GM23338 (cell line): ENCODE data around the gene DOCK4. TPM values are rescaled to one million over a fixed set of nuclear protein-coding genes. Genes with fewer than 3 reads are reported as not detected.

Experiments used
- ATAC-seq: fragments of 200-7000 bp; cut with Tn5 transposase; 3 replicates; pipeline ENCODE4 v1.9.1; 2020
- DNase-seq: peaks from one replicate; pipeline ENCODE4 v3.0.0-alpha.2; 2015; ENCODE audit warnings: low spot score
- H2AFZ ChIP-seq: fragments of 200-600 bp; sonication (generic); 2 replicates; pipeline ENCODE4 v1.8.0; 2016; ENCODE audit warnings: antibody characterized with exemption, mild to moderate bottlenecking, moderate library complexity
- H3F3A ChIP-seq: fragments of 200-600 bp; sonication (generic); replicated peaks from 2 replicates; pipeline ENCODE4 v1.8.0; 2017; ENCODE audit warnings: antibody characterized with exemption, mixed run types, low read depth
- H3K27ac ChIP-seq: fragments of 200-600 bp; sonication (generic); 2 replicates; pipeline ENCODE4 v1.6.1; 2016; ENCODE audit warnings: low read depth
- H3K27me3 ChIP-seq: fragments of 200-600 bp; sonication (generic); 2 replicates; pipeline ENCODE4 v1.8.0; 2016; ENCODE audit warnings: mild to moderate bottlenecking, mixed run types, moderate library complexity; ENCODE audit not compliant: insufficient read depth
- H3K36me3 ChIP-seq: fragments of 200-600 bp; sonication (generic); 2 replicates; pipeline ENCODE4 v1.8.0; 2016; ENCODE audit warnings: mild to moderate bottlenecking; ENCODE audit not compliant: insufficient read depth
- H3K4me1 ChIP-seq: fragments of 200-600 bp; sonication (generic); 2 replicates; pipeline ENCODE4 v1.8.0; 2016; ENCODE audit warnings: mild to moderate bottlenecking, moderate library complexity; ENCODE audit not compliant: insufficient read depth
- H3K4me2 ChIP-seq: fragments of 200-600 bp; sonication (generic); 2 replicates; pipeline ENCODE4 v1.7.1; 2017; ENCODE audit warnings: mixed run types
- H3K4me3 ChIP-seq: fragments of 200-600 bp; sonication (generic); 2 replicates; pipeline ENCODE4 v1.6.1; 2016; ENCODE audit warnings: mixed run types
- H3K79me2 ChIP-seq: fragments of 200-600 bp; sonication (generic); replicated peaks from 2 replicates; pipeline ENCODE4 v1.8.0; 2017; ENCODE audit warnings: mild to moderate bottlenecking; ENCODE audit not compliant: insufficient read depth
- H3K9me2 ChIP-seq: fragments of 200-600 bp; sonication (generic); 2 replicates; pipeline ENCODE4 v1.8.0; 2017; ENCODE audit not compliant: insufficient read depth
- H4K20me1 ChIP-seq: fragments of 200-600 bp; sonication (generic); replicated peaks from 2 replicates; pipeline ENCODE4 v1.8.0; 2017; ENCODE audit warnings: mild to moderate bottlenecking; ENCODE audit not compliant: insufficient read depth
- H3K27ac Mint-ChIP-seq: 2 replicates; pipeline ENCODE4 v1.8.0; 2020; ENCODE audit warnings: inconsistent platforms, mild to moderate bottlenecking, moderate library complexity, mixed read lengths
- H3K27me3 Mint-ChIP-seq: 3 replicates; pipeline ENCODE4 v1.8.0; 2022; ENCODE audit warnings: low read depth, mild to moderate bottlenecking, moderate library complexity, mixed read lengths, inconsistent platforms; ENCODE audit not compliant: insufficient read depth, poor library complexity
- H3K36me3 Mint-ChIP-seq: 3 replicates; pipeline ENCODE4 v1.8.0; 2021; ENCODE audit warnings: low read depth, mild to moderate bottlenecking, inconsistent platforms, moderate library complexity, mixed read lengths
- H3K4me1 Mint-ChIP-seq: 3 replicates; pipeline ENCODE4 v1.8.0; 2020; ENCODE audit warnings: mild to moderate bottlenecking, inconsistent platforms, mixed read lengths
- H3K4me3 Mint-ChIP-seq: 3 replicates; pipeline ENCODE4 v1.8.0; 2021; ENCODE audit warnings: moderate library complexity, mild to moderate bottlenecking, inconsistent platforms, mixed read lengths
- H3K9me3 Mint-ChIP-seq: 3 replicates; pipeline ENCODE4 v1.8.0; 2020; ENCODE audit warnings: moderate library complexity, mild to moderate bottlenecking, inconsistent platforms, mixed read lengths
- EZH2 ChIP-seq: fragments of 200-600 bp; sonication (generic); IDR thresholded peaks from one replicate; pipeline ENCODE4 v1.8.0; 2017; ENCODE audit warnings: antibody characterized with exemption, mild to moderate bottlenecking, low read depth; ENCODE audit not compliant: unreplicated experiment
- EZH2phosphoT487 ChIP-seq: fragments of 200-600 bp; sonication (generic); IDR thresholded peaks from one replicate; pipeline ENCODE4 v1.8.1; 2018; ENCODE audit warnings: antibody characterized with exemption; ENCODE audit not compliant: unreplicated experiment
- NANOG ChIP-seq: IDR thresholded peaks from 2 replicates; pipeline ENCODE4 v1.6.1; 2016; ENCODE audit warnings: antibody characterized with exemption, borderline replicate concordance
- POLR2AphosphoS5 ChIP-seq: IDR thresholded peaks from 2 replicates; pipeline ENCODE4 v1.6.1; 2016; ENCODE audit warnings: antibody characterized with exemption, low read depth
- STAT1 ChIP-seq: IDR thresholded peaks from one replicate; pipeline ENCODE4 v1.6.1; 2016; ENCODE audit warnings: antibody characterized with exemption; ENCODE audit not compliant: unreplicated experiment
- ZNF114 ChIP-seq: fragments of 250-450 bp; sonication (Bioruptor Pico); IDR thresholded peaks from 2 replicates; pipeline ENCODE4 v1.5.0; 2020; ENCODE audit warnings: mild to moderate bottlenecking, moderate library complexity
- ZNF331 ChIP-seq: fragments of 250-450 bp; sonication (Bioruptor Pico); IDR thresholded peaks from 2 replicates; pipeline ENCODE4 v1.5.0; 2020; ENCODE audit warnings: low read depth, mild to moderate bottlenecking, moderate library complexity
- ZNF462 ChIP-seq: fragments of 250-450 bp; sonication (Bioruptor Pico); IDR thresholded peaks from 2 replicates; pipeline ENCODE4 v1.5.0; 2020; ENCODE audit warnings: mild to moderate bottlenecking, moderate library complexity
- polyA plus RNA-seq: library from polyadenylated mRNA; unstranded; fragments of >200 nt; fragmentation: Nextera tagmentation; extraction: Ambion mirVana; gene quantifications from 2 replicates; pipeline ENCODE4 v1.2.1, GENCODE V29; 2016
- total RNA-seq: library from RNA; depleted of rRNA; stranded (reverse); fragments of >200 nt; shearing (Covaris generic); gene quantifications from 2 replicates; pipeline ENCODE4 v1.2.3, GENCODE V29; 2014
- TF ChIP-seq, protein P1 (sequence below): IDR thresholded peaks from 2 replicates; pipeline ENCODE4 v1.6.1; 2016; ENCODE audit warnings: antibody characterized with exemption
- TF ChIP-seq, protein P2 (sequence below), 2 experiments: fragments of 200-600 bp in 1 of 2; sonication (generic) in 1 of 2; conservative IDR thresholded peaks; 2 replicates each; pipeline versions ENCODE4 v1.5.1 to v1.6.1; 2016 to 2017; ENCODE audit warnings: antibody characterized with exemption in 2 of 2, low read depth in 2 of 2, mild to moderate bottlenecking in 2 of 2, moderate library complexity in 1 of 2

DOCK4 gene
- total and polyA plus RNA-seq, 2 experiments from 2014 or later: 6.3 to 33.8 TPM

DNA sequence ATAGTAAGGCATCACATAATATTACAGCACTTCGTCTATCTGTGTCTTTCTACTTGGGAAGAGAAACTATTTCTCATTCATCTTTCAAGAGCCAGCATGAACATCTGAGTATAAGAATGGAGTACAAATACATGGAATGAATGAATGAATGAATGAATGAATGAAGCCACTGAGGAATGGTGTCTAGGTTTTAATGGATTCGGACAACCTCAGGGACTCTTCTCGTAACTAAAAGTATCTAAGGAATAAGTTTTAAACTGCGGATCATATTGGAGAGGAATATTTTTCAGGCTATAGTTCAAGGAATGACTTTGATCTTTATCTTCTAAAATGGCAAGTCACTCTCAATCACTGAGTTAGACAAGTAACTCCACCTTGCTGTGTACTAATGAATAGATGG is 199.0 kb downstream of the DOCK4 start (continued):
- TF ChIP-seq, protein P1, sequence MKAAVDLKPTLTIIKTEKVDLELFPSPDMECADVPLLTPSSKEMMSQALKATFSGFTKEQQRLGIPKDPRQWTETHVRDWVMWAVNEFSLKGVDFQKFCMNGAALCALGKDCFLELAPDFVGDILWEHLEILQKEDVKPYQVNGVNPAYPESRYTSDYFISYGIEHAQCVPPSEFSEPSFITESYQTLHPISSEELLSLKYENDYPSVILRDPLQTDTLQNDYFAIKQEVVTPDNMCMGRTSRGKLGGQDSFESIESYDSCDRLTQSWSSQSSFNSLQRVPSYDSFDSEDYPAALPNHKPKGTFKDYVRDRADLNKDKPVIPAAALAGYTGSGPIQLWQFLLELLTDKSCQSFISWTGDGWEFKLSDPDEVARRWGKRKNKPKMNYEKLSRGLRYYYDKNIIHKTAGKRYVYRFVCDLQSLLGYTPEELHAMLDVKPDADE: no peak
- TF ChIP-seq POLR2AphosphoS5: no peak
- TF ChIP-seq, protein P2, sequence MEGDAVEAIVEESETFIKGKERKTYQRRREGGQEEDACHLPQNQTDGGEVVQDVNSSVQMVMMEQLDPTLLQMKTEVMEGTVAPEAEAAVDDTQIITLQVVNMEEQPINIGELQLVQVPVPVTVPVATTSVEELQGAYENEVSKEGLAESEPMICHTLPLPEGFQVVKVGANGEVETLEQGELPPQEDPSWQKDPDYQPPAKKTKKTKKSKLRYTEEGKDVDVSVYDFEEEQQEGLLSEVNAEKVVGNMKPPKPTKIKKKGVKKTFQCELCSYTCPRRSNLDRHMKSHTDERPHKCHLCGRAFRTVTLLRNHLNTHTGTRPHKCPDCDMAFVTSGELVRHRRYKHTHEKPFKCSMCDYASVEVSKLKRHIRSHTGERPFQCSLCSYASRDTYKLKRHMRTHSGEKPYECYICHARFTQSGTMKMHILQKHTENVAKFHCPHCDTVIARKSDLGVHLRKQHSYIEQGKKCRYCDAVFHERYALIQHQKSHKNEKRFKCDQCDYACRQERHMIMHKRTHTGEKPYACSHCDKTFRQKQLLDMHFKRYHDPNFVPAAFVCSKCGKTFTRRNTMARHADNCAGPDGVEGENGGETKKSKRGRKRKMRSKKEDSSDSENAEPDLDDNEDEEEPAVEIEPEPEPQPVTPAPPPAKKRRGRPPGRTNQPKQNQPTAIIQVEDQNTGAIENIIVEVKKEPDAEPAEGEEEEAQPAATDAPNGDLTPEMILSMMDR (conservative IDR thresholded peaks at IDR 0.05; ENCODE audit: low read depth in 2 of 2): no peak
- TF ChIP-seq STAT1: no peak
- TF ChIP-seq EZH2phosphoT487: no peak

DNA sequence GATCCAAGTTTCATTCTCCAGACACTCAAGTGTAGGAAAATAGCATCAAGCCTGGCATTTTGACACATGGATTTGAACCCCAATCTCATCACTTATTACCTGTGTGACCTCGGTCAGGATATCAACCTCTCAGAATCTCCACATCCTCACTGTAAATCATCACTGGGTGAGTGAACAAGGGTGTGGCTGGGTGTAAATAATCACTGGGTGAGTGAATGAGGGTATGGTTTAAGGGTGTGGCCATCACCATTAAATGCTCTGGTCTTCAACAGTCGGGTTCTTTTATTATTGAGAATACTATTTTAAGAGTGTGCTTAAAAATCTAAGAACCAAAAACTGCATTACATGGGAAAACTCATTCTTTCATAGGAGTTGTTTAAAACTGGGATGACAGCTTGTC is 200.1 kb downstream of the DOCK4 start:
- Histone ChIP-seq H4K20me1 (no peaks in the 10 kb centered on the region), H3K36me3 (no peaks in the 10 kb centered on the region), H3K79me2 (no peaks in the 10 kb centered on the region; the same call in none of the 2 replicates), H3K4me3 (no peak overlapping the region), H3K4me2 (no peak overlapping the region), H3K27me3 (no peaks in the 10 kb centered on the region), H3F3A (no peaks in the 10 kb centered on the region), H3K9me2 (no peaks in the 10 kb centered on the region), H2AFZ (no peak overlapping the region), H3K27ac (no peak overlapping the region), H3K4me1 (no peaks in the 10 kb centered on the region)
- H3K27me3 Mint-ChIP-seq: no peaks in the 10 kb centered on the region
- DNase-seq (no peak), ATAC-seq (no peak)
- H3K4me1 Mint-ChIP-seq: peaks cover under 1% of the 10 kb centered on the region; the same call in 1 of the 3 replicates
- no peaks in the 10 kb centered on the region for H3K9me3 Mint-ChIP-seq
- H3K27ac Mint-ChIP-seq: no peak overlapping the region; the same call in 1 of the 2 replicates
- no peaks in the 10 kb centered on the region for H3K36me3 Mint-ChIP-seq
- no peak overlapping the region for H3K4me3 Mint-ChIP-seq
- TF ChIP-seq ZNF462 (CRISPR knock-in tag) (no peak), ZNF331 (CRISPR knock-in tag) (no peak), EZH2phosphoT487 (no peak), NANOG (no peak), ZNF114 (CRISPR knock-in tag) (no peak), EZH2 (no peak)
- TF ChIP-seq, protein P1: no peak
- TF ChIP-seq, protein P2 (conservative IDR thresholded peaks at IDR 0.05; ENCODE audit: low read depth in 2 of 2): no peak
